HG03342 (cell line): ENCODE data around the gene CCDC184.
"Not testable (repeated sequence)": the region's sequence is repeated elsewhere in the genome, so short reads cannot be mapped to it uniquely, and the experiment has no call there.

ENCODE experiments used
- ATAC-seq: cut with Tn5 transposase; IDR thresholded peaks from one replicate; pipeline ENCODE4 v1.9.1; 2021; ENCODE audit warnings: mild to moderate bottlenecking, moderate library complexity; ENCODE audit not compliant: unreplicated experiment

The CCDC184 gene

DNA sequence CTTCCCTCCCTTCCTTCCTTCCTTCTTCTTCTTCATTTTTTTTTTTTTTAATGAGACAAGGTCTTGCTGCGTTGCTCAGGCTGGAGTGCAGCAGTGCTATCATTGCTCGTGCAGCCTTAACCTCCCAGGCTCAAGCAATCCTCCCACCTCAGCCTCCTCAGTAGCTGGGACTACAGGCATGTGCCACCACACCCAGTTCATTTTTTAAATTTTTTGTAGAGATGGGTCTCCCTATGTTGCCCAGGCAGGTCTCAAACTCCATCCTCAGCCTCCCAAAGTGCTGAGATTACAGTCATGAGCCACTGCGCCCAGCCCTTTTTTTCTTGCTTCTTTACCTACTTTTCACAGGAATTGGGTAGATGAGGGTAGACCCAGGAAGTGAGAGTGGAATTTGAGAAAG is 18.1 kb downstream of the CCDC184 start:
- ATAC-seq, result no peak

DNA sequence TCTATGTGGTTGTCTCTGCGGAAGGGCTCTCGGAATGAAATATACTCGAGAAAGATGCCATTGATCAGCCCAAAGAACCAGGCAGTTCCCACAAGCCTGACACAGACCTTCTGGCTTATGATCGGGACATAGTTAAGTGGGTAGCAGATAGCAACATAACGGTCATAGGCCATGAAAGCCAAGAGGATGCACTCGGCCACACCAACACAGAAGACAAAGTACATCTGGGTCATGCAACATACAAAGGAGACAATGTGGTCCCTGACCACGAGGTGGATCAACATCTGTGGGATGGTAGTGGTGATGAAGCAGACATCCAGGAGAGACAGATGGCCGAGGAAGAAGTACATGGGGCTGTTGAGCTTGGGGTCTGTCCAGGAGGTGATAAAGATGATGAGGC is 19.3 kb downstream of the CCDC184 start:
- ATAC-seq, result no peak

DNA sequence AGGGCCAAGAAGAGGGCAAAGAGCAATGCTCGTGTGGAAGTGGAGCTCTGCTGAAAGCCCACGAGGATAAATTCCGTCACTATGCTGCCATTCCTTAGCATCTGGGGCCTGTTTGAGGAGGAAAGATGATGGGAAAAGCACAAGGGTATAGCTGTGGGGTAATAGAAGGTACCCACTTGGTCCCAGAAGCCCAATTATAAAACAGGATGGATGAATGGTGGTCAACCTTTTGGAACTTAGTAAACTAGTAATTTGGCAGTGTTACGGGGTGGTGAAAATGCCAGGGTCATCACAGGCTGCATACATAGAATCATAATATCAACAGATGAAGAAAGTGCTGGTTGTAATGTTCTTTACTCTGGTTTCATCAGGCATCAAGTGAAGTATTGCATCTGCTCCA is 19.7 kb downstream of the CCDC184 start, which contains the start of gene OR10AD1:
Gene OR10AD1, minus strand, starts transcription at position 101 of the 400 bp plus-strand sequence. Its CDS starts 0 bp downstream, at position 101.
- no peak for ATAC-seq

DNA sequence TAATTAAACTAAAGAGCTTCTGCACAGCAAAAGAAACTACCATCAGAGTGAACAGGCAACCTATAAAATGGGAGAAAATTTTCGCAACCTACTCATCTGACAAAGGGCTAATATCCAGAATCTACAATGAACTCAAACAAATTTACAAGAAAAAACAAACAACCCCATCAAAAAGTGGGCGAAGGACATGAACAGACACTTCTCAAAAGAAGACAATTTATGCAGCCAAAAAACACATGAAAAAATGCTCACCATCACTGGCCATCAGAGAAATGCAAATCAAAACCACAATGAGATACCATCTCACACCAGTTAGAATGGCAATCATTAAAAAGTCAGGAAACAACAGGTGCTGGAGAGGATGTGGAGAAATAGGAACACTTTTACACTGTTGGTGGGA is 26.1 kb downstream of the CCDC184 start:
- not testable (repeated sequence) for ATAC-seq

DNA sequence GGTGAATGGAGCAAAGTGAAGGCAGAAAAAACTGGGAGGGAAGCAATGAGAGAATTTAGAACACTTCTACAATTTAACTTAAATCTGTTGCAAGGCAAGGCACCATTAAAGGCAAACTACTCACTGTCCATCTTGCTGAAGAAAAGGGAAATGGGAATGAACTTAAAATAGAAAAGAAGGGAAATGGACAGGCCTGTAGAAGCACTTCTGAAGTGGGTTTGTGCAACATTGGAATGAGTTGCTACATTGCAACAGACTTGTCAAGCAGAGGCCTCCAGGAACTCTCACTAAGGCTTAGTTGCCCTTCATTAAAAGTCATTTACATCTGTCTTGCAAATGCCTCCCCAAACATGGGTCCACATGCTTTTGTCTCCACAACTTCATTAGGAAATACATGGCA is 33.3 kb downstream of the CCDC184 start:
- no peak for ATAC-seq

DNA sequence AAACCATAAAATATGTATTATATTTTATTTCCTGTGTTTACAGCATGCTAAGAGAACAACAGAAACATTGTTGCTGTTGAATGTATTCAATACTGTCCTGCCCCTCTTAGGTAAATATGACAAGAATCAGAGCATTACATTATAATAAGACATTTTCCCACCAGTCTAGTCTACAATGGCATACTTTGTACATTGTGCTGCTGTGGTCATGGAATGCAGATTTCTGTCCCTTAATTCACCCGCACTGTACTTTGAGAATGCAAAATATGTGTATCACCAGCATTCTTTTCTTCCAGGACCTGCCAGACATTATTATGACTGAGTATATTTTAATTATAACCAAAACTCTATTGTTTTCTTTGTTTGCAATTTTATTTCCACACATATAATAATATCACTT is 36.2 kb downstream of the CCDC184 start:
- ATAC-seq, result no peak

DNA sequence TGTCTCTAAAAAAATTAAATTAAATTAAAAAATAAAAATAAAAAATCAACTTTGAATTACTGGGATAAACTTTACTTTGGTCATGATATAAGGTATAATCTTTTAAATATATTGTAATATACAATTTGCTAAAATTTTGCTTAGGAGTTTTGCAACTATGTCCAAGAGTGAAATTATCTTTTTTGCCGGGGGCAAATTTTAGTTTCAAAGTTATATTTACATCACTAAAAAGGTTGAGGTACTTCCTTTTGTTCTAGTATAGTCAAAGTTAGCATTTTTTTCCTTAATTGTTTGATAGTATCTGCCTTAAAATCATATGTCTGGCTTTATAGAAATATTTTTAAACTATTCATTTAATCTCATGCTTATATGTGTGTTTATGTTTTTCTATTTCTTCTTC is 37.3 kb downstream of the CCDC184 start:
- no peak for ATAC-seq

DNA sequence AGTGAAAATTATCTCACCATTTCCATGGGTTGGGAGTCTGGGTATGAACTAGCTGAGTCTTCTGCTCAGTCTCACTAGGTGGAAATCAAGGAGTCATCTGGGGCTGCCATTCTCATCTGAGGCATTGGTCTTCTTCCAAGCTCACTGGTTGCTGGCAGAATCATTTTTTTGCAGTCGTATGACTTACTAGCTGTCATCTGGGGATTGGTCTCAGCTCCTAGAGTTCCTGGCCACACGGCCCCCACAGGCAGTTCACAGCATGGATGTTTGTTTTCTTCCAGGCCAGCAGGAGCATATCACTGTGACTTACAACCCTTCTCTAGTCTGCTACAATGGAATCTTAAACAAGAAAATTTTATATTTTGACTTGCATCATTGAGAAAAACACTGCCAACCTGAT is 38.2 kb downstream of the CCDC184 start:
- ATAC-seq, result no peak

DNA sequence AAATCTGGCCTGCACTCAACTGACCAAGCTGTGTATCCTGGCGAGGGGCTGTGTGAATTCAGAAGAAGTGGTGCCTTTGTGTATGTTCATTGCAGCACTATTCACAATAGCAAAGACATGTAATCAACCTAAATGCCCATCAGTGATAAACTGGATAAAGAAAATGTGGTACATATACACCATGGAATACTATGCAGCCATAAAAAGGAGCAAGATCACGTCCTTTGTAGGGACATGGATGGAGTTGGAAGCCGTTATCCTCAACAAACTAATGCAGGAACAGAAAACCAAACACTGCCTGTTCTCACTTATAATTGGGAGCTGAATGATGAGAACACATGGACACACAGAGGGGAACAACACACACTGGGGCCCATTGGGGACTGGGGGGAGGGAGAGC is 41.1 kb downstream of the CCDC184 start:
- ATAC-seq, result not testable (repeated sequence)

DNA sequence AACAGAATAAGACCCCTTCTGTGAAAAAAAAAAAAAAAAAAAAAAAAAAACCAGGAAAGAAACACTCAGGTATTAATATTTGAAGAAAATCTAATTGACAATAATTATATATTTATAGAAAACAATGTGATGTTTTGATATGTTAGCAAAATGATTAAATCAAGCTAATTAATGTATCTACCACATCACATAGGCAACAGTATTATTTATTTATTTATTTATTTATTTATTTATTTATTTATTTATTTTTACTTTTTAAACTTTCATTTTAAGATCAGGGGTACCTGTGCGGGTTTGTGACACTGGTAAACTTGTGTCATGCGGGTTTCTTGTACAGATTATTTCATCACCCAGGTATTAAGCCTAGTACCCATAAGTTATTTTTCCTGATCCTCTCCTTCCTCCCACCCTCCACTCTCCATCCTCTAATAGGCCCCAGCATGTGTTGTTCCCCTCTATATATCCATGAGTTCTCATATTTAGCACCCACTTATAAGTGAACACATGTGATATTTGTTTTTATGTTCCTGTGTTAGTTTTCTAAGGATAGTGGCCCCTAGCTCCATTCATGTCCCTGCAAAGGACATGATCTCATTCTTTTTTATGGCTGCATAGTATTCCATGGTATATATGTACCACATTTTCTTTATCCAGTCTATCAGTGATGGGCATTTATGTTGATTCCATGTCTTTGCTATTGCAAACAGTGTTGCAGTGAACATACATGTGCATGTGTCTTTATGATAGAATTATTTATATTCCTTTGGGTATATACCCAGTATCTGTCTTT is 47.9 kb downstream of the CCDC184 start:
- not testable (repeated sequence) for ATAC-seq
